Uterus (tissue), 2 donors: Measurements from ENCODE around the gene C22orf15.

ENCODE experiments used
- CTCF ChIP-seq, 4 experiments: fragments of 200-600 bp in 2 of 4; fragments of 450-650 bp in 2 of 4; sonication (generic) in 2 of 4; IDR thresholded peaks; one replicate each; pipeline ENCODE4 v1.5.1; 2016 to 2019; ENCODE audit warnings: antibody characterized with exemption in 4 of 4, mild to moderate bottlenecking in 2 of 4, moderate library complexity in 1 of 4
- POLR2A ChIP-seq, 2 donors: fragments of 450-650 bp; IDR thresholded peaks; one replicate each; pipeline ENCODE4 v1.6.1; 2016; ENCODE audit warnings: antibody characterized with exemption in 2 of 2, mild to moderate bottlenecking in 1 of 2, moderate library complexity in 1 of 2

GRCh38 chr22:23778577-23778900, 15.7 kb downstream of the C22orf15 start:
- TF ChIP-seq CTCF (IDR thresholded peaks at IDR 0.05) (no peak), POLR2A (IDR thresholded peaks at IDR 0.05) (no peak)
